Stimulated activated naive B cell treated with anti-CD40 and anti-IgM and Interleukin-4, amounts not matched to agents 10 μg/mL and 1 μg/mL and 100 μg/mL, for 72 hours (primary cell): ENCODE results near the gene MGST1.

Experiments
- ATAC-seq, 2 donors: fragments of 150-1000 bp; cut with Tn5 transposase; replicated peaks; 2 replicates each; pipeline ENCODE4 v1.10.0; 2021; ENCODE audit warnings: moderate library complexity in 1 of 2
- DNase-seq: peaks from one replicate; pipeline ENCODE4 v3.0.0; 2021
- H3K27ac Mint-ChIP-seq: one replicate; pipeline ENCODE4 v1.8.0; 2022; ENCODE audit warnings: mild to moderate bottlenecking, mixed read lengths
- H3K27me3 Mint-ChIP-seq, 2 donors: one replicate each; pipeline ENCODE4 v1.8.0; 2022; ENCODE audit warnings: mixed read lengths in 2 of 2
- H3K36me3 Mint-ChIP-seq, 2 donors: one replicate each; pipeline ENCODE4 v1.8.0; 2022; ENCODE audit warnings: mixed read lengths in 2 of 2, mild to moderate bottlenecking in 1 of 2
- H3K4me1 Mint-ChIP-seq, 2 donors: one replicate each; pipeline ENCODE4 v1.8.0; 2022; ENCODE audit warnings: mixed read lengths in 2 of 2, mild to moderate bottlenecking in 1 of 2
- H3K4me3 Mint-ChIP-seq, 2 donors: one replicate each; pipeline ENCODE4 v1.8.0; 2022; ENCODE audit warnings: mild to moderate bottlenecking in 2 of 2, mixed read lengths in 2 of 2, moderate library complexity in 1 of 2
- H3K9me3 Mint-ChIP-seq, 2 donors: one replicate each; pipeline ENCODE4 v1.8.0; 2022; ENCODE audit warnings: mixed read lengths in 2 of 2, mild to moderate bottlenecking in 1 of 2

The MGST1 gene, protein sequence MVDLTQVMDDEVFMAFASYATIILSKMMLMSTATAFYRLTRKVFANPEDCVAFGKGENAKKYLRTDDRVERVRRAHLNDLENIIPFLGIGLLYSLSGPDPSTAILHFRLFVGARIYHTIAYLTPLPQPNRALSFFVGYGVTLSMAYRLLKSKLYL

DNA sequence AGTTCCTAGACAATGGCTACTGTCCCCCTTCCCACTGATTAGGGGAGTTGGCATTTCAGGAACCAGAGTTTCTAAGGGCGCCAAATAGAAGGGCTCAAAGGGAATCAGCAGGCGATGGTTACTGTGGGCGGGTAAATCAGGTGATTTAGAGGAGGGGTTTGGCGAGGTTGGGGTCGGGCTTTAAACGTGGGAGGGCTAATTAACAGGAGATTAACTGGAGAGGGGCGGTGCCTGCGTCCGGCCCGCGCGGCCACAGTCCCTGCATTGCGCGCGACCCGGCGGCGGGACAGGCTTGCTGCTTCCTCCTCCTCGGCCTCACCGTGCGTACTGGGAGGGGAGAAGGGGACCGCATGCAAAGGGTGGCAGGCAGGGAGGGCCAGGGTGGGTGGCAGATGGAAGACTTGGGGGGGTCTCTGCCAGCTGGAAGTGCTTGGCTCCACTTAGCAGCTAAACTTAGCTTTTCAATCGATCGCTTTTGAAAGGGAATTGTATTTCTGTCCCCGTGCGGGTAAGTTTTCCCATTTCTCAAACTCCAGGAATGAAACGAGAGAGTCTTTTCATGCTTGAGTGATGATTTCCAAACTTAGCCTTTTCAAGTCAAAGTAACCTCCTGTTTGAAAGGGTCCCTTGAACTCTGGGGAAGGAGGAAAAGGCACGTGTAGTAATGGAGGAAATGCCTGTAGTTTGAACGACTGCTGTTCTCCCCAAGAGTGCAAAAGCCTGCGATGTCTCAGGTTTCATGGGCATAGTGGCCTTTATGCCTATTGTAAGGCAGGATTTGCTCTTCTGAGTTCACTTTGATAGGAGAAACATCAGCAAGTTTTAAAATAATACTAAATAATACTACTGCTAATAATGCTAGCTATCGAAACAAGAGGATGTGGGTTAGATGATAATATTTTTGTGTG, at the start of gene MGST1:
Gene MGST1 (plus strand): TSS at position 255 of the 908 bp plus-strand sequence. CDS start 6,608 bp downstream, outside the sequence.
- H3K27me3 Mint-ChIP-seq = peaks cover 13 to 17% of the 10 kb centered on the region in 2 donors
- H3K4me3 Mint-ChIP-seq = peak within 1 kb of the TSS in 1 of 2 donors; percentile 59
- ATAC-seq (peak; percentile 33 to 55), DNase-seq (no peak)
- H3K4me1 Mint-ChIP-seq = peaks cover 0 to 11% of the 10 kb centered on the region in 2 donors
- no peak within 1 kb of the TSS for H3K27ac Mint-ChIP-seq
- no peaks in the 10 kb centered on the region for H3K9me3 Mint-ChIP-seq
- H3K36me3 Mint-ChIP-seq = no peaks in the 10 kb centered on the region

DNA sequence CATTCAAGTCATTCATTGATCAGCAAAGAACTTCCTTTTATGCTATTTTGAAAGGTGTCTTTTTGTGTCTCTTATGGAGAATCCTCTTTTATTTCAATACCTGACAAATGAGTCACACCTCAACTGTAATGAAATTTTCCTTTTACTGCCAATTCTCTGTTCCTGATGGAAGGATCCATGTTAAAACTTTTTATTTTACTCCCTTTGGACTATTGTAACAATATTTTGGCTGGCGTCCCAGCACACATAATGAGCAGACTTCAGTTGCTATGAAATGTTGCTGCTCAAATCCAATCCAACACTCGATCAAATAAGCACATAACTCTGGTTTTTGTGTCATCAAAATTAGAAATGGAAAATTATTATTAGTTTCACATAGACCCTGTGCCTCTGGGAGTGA, 48.0 kb upstream of the MGST1 start:
- DNase-seq = no peak
- H3K4me3 Mint-ChIP-seq = no peak overlapping the region
- peaks cover 0 to 4% of the 10 kb centered on the region in 2 donors for H3K9me3 Mint-ChIP-seq
- H3K27me3 Mint-ChIP-seq = no peaks in the 10 kb centered on the region
- no peaks in the 10 kb centered on the region for H3K36me3 Mint-ChIP-seq
- H3K4me1 Mint-ChIP-seq = no peaks in the 10 kb centered on the region
- no peak for ATAC-seq
- no peak overlapping the region for H3K27ac Mint-ChIP-seq

DNA sequence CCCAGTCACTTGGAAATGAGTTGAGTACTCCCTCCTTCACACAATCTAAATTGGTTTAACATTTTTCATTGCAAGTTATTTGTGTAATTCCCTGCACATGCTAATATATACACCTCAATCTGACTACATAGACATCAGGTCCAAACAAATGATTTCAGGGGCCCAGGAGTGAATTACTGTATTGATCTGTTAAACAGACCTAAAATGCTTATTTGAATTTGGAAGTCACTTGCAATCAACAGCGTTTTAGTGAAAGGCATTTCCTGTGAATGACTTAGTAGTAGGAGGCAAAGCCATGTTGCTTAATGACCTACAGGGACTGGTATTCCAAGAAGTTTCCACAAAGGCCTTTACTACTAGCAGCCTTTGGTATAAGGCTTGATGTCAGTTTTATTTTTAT, 47.3 kb upstream of the MGST1 start:
- no peak overlapping the region for H3K4me3 Mint-ChIP-seq
- no peak for ATAC-seq
- H3K27ac Mint-ChIP-seq = no peak overlapping the region
- peaks cover 0 to 4% of the 10 kb centered on the region in 2 donors for H3K9me3 Mint-ChIP-seq
- no peaks in the 10 kb centered on the region for H3K36me3 Mint-ChIP-seq
- no peak for DNase-seq
- no peaks in the 10 kb centered on the region for H3K4me1 Mint-ChIP-seq
- H3K27me3 Mint-ChIP-seq = no peaks in the 10 kb centered on the region

DNA sequence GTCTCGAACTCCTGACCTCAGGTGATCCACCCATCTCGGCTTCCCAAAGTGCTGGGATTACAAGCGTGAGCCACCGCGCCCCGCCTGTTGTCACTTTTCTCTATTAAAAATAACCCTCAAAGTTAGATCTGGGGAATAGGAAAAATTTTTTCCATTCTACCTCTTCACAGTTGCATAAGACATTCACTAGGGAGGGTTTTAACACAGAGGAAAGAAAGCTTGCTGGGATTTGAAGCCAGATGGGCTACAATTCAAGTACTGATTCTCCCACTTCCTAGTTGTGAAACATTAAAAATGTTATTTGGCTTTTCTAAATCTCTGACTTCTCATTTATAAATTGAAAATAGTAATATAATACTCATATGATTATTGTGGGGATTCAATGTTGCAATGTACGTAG, 46.7 kb upstream of the MGST1 start:
- H3K27ac Mint-ChIP-seq = no peak overlapping the region
- no peaks in the 10 kb centered on the region for H3K4me1 Mint-ChIP-seq
- DNase-seq (no peak), ATAC-seq (no peak)
- H3K36me3 Mint-ChIP-seq = no peaks in the 10 kb centered on the region
- H3K4me3 Mint-ChIP-seq = no peak overlapping the region
- peaks cover 0 to 4% of the 10 kb centered on the region in 2 donors for H3K9me3 Mint-ChIP-seq
- no peaks in the 10 kb centered on the region for H3K27me3 Mint-ChIP-seq

DNA sequence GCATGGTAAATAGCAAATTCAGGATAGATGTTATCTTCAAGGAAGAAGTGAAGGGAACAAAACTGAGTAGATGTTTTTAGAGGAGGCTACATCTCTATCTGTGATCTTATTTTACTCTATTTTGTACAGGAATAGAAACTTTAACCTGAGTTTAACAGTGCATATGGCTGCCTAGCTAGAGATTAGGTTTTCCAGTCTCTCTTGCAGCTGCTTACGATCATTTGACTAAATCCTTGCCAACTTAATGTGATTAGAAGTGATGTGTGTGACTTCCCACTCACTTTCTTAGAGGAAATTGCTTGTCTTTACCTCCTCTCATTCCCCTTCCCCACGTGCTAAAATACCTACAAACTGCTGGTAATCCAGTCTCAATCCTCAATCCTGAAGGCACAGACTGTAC, 43.5 kb upstream of the MGST1 start:
- Mint-ChIP-seq H3K4me3 (no peak overlapping the region), H3K27ac (no peak overlapping the region), H3K36me3 (no peaks in the 10 kb centered on the region), H3K27me3 (no peaks in the 10 kb centered on the region), H3K9me3 (peaks cover 0 to 2% of the 10 kb centered on the region in 2 donors), H3K4me1 (no peaks in the 10 kb centered on the region)
- no peak for DNase-seq
- no peak for ATAC-seq

DNA sequence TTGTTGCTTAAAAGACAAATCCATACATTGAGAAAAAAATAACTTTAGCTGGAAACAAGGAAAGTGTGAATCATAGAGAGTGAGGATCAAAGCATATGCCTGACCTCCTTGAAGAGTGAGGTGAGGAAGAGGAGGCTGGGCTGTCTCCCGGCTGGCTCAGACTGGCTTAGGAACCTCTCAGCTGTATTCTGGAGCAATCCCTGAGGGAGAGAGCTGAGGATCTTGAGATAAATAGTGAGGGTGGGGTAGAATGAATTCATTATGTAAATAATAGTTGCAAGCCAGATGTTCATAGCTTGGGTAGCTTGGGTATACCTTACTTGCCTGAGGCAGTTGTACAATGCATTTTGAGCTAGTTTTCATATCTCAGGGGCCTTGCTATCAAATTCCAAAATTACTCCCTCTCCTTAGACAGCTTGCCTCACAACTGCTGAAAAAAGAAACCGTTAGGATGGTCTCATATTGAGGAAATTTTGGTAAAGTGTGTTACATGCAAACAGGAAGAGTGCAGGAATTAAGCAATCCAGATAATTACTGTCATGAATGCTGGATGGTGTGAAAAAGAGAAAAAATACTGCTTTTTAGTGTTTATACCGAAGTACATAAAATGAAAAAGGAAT, 39.5 kb upstream of the MGST1 start:
- H3K9me3 Mint-ChIP-seq = peaks cover 10 to 12% of the 10 kb centered on the region in 2 donors
- ATAC-seq (no peak), DNase-seq (no peak)
- H3K27ac Mint-ChIP-seq = no peak overlapping the region
- H3K4me3 Mint-ChIP-seq = no peak overlapping the region
- H3K27me3 Mint-ChIP-seq = no peaks in the 10 kb centered on the region
- no peaks in the 10 kb centered on the region for H3K4me1 Mint-ChIP-seq
- H3K36me3 Mint-ChIP-seq = no peaks in the 10 kb centered on the region

DNA sequence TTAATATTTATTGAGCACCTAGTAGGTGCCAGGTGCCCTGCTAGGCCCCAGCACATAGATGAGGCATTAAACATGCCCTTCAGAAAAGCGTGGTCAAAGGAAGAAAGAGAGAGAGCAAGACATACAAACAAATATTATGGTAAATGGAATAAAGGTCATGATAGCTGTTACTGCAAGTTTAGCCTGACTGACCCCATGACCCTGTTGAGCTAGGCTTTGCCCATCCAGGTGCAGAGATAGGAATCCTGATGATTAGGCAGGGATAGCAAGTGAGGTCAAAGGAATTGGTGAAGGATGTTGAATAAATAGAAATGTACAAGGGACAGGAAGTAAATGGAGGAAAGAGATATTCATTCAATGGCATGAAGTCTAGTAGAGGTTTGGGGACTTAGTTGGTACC, 36.5 kb upstream of the MGST1 start:
- no peak for ATAC-seq
- Mint-ChIP-seq H3K27ac (no peak overlapping the region), H3K27me3 (no peaks in the 10 kb centered on the region), H3K9me3 (peaks cover 11 to 16% of the 10 kb centered on the region in 2 donors), H3K36me3 (no peaks in the 10 kb centered on the region), H3K4me3 (no peak overlapping the region), H3K4me1 (no peaks in the 10 kb centered on the region)
- no peak for DNase-seq

DNA sequence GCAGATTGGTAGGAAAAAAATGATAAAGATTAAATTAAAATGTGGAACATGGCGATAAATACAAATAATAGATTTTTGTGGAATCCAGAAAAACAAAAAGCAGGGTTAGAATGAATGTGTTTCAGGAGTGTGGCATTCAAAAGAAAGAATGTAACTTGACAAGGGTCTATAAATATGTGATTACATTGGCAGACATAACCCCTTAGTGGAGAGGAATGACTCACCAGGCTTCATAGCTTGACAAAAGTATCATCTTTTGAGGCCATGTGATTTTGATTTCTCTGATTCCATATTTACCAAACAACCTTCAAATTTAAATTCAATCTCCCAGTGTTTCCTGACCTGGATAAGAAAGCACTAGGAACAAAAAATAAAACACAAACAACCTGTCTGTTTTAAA, 24.4 kb upstream of the MGST1 start:
- no peak overlapping the region for H3K27ac Mint-ChIP-seq
- H3K4me1 Mint-ChIP-seq = no peaks in the 10 kb centered on the region
- no peaks in the 10 kb centered on the region for H3K27me3 Mint-ChIP-seq
- no peak for DNase-seq
- no peaks in the 10 kb centered on the region for H3K36me3 Mint-ChIP-seq
- peaks cover 10% of the 10 kb centered on the region in 2 donors for H3K9me3 Mint-ChIP-seq
- no peak for ATAC-seq
- H3K4me3 Mint-ChIP-seq = no peak overlapping the region

DNA sequence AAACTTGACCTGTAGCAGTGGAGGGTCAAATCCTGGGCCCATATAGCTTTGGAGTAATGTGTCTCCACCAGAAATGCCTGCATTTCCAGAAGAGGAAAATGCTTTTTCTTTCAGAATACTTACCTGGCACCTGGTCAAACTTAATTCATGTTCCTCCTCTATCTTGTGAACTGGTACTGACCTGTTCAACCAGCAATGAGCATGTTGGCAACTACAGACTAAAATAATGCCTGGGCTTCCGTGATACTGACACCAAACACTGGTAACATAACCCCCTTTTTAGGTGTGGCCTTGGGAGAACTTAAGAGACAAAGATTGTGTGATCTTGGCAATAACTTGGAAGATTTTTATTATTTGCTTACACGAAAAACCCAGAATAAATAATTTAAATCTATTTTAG, 23.8 kb upstream of the MGST1 start:
- H3K4me3 Mint-ChIP-seq = no peak overlapping the region
- no peak overlapping the region for H3K27ac Mint-ChIP-seq
- ATAC-seq = no peak
- no peaks in the 10 kb centered on the region for H3K27me3 Mint-ChIP-seq
- DNase-seq = no peak
- H3K4me1 Mint-ChIP-seq = no peaks in the 10 kb centered on the region
- H3K9me3 Mint-ChIP-seq = peaks cover 14 to 16% of the 10 kb centered on the region in 2 donors
- no peaks in the 10 kb centered on the region for H3K36me3 Mint-ChIP-seq

DNA sequence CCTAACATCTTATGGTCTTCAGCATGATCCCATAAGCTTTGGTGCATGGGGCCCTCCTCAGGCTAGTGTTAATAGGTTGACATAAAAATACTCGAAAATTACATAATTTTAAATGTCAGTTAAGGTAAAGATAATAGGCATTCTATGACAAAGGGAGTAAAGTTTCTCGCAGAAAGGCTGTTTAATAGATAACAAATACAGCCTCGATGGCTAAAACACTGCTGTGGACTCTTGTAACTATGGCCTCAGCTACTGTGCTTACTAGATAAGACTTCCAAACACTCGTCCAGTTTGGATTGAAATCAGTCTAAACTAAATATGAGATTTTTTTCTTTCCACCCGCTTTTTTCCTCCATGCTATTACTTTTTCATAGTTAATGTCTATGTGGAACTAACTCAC, 23.2 kb upstream of the MGST1 start:
- ATAC-seq = no peak
- peaks cover 14 to 16% of the 10 kb centered on the region in 2 donors for H3K9me3 Mint-ChIP-seq
- H3K4me1 Mint-ChIP-seq = no peaks in the 10 kb centered on the region
- H3K27me3 Mint-ChIP-seq = no peaks in the 10 kb centered on the region
- H3K27ac Mint-ChIP-seq = no peak overlapping the region
- no peak for DNase-seq
- H3K4me3 Mint-ChIP-seq = no peak overlapping the region
- no peaks in the 10 kb centered on the region for H3K36me3 Mint-ChIP-seq

DNA sequence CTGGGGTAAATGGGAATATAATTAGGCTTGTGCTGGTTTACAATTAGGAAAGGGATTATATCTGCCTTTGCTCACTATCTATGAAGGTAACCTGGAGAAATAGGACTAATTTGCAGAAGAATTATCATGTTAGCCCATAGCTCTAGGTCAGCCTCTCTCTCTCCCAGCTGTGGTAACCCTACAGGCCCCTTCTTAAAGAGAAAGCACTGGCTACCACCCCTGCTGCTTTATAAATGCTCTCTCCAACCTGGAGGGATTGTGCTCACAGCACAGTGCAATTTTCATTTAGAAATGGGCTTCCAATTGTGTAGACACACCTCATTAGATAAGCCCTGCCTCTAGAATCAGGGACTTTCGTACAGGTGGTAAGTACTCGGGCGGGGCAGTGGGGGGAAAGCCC, 22.7 kb upstream of the MGST1 start:
- no peaks in the 10 kb centered on the region for H3K36me3 Mint-ChIP-seq
- no peak for DNase-seq
- ATAC-seq = no peak
- H3K9me3 Mint-ChIP-seq = peaks cover 14 to 15% of the 10 kb centered on the region in 2 donors
- H3K27me3 Mint-ChIP-seq = no peaks in the 10 kb centered on the region
- H3K27ac Mint-ChIP-seq = no peak overlapping the region
- no peak overlapping the region for H3K4me3 Mint-ChIP-seq
- no peaks in the 10 kb centered on the region for H3K4me1 Mint-ChIP-seq

DNA sequence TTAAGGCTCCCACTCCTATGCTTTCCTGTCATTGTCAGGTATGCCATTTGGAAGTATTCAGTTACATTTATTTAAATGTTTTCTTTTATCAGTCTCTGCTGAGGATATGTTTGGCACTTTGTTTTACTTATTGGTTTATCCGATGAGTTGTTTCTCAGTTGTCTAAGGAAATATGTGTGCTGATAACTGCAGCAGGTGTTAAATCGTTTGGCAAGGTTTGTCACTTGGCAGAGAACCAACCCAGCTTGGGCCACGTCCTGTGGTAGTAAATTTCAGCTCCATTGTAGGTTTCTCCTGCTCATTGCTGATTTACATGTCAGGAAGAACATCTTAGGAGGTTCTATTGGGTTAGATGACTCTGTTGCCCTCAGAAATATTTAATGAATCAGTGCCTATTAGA, 22.0 kb upstream of the MGST1 start:
- Mint-ChIP-seq H3K27me3 (no peaks in the 10 kb centered on the region), H3K4me1 (no peaks in the 10 kb centered on the region), H3K4me3 (no peak overlapping the region), H3K27ac (no peak overlapping the region), H3K9me3 (peaks cover 13 to 14% of the 10 kb centered on the region in 2 donors), H3K36me3 (no peaks in the 10 kb centered on the region)
- DNase-seq (no peak), ATAC-seq (no peak)

DNA sequence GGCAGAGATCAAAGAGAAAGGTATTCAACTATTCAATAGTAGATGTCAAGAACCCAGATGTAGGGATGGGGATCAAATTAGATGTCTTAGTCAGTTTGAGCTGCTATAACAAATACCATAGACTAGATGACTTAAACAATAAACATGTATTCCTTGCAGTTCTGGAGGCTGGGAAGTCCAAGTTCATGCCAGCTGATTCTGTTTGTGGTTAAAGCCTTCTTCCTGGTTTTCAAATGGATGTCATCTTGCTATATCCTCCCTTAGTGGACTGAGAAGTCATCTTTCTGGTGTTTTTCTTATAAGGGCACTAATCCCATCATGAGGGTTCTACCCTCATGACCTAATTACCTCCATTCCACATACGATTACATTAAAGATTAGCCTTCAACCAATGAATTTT, 19.5 kb upstream of the MGST1 start:
- H3K4me1 Mint-ChIP-seq = no peaks in the 10 kb centered on the region
- H3K9me3 Mint-ChIP-seq = peaks cover 9 to 12% of the 10 kb centered on the region in 2 donors
- DNase-seq (no peak), ATAC-seq (no peak)
- no peaks in the 10 kb centered on the region for H3K27me3 Mint-ChIP-seq
- no peak overlapping the region for H3K27ac Mint-ChIP-seq
- no peak overlapping the region for H3K4me3 Mint-ChIP-seq
- H3K36me3 Mint-ChIP-seq = no peaks in the 10 kb centered on the region

DNA sequence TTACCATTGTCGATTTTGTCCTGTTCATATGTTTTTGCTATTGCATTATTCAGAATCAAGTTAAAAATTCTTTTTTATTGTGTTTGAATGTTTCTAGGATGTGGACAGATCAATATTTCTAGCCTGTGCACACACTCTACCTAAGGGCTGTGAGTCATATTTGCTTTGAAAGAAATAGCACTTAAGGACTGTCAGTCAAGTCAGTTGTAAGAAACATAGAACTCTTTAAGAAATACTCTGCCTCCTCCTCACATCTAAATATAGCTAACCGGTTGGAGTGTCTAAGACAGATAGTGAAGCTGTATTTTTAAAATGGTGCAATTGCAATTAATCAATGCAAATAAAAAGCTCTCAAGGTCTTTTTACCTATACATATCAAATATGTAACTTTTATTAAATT, 17.9 kb upstream of the MGST1 start:
- DNase-seq = no peak
- H3K36me3 Mint-ChIP-seq = no peaks in the 10 kb centered on the region

DNA sequence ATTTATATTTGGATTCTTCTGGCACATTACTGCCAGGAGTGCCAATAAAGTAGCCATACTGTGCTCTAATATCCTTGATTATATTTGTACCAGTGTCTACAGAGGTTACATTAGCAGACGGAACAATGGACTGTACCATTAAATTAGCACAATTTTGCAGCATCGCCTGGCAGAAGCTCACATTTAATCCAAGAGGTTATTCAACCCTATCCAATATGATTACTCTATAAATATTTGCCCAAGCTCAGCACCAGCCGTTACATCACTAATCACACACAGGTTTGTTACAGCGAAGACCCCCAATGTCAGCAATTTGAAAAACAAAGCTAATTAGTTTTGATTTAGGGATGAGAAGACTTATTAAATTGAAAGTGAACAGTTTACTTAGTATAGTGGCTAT, 16.9 kb upstream of the MGST1 start:
- Mint-ChIP-seq H3K27me3 (no peaks in the 10 kb centered on the region), H3K4me3 (no peak overlapping the region), H3K4me1 (no peaks in the 10 kb centered on the region), H3K9me3 (peaks cover 9 to 12% of the 10 kb centered on the region in 2 donors), H3K27ac (no peak overlapping the region), H3K36me3 (no peaks in the 10 kb centered on the region)
- DNase-seq (no peak), ATAC-seq (no peak)

More for the DNA sequence above, 17.9 kb upstream of the MGST1 start:
- Mint-ChIP-seq H3K9me3 (peaks cover 9 to 12% of the 10 kb centered on the region in 2 donors), H3K27ac (no peak overlapping the region), H3K27me3 (no peaks in the 10 kb centered on the region), H3K4me3 (no peak overlapping the region), H3K4me1 (no peaks in the 10 kb centered on the region)
- ATAC-seq = no peak
